AG04449 (cell line): ENCODE measurements around the gene ZFP42.
"Not testable (repeated sequence)": the region's sequence is repeated elsewhere in the genome, so short reads cannot be mapped to it uniquely, and the experiment has no call there.

Source experiments
- CTCF ChIA-PET: fragments of 350-600 bp; formaldehyde crosslinking; extraction: SDS; loops from one replicate; lab custom pipeline; 2021; ENCODE audit warnings: antibody characterized with exemption; lab: Yijun Ruan, JAX
- POLR2A ChIA-PET: fragments of 400-600, 350-600 bp; formaldehyde crosslinking; extraction: SDS; loops from one replicate; lab custom pipeline; 2020; ENCODE audit warnings: antibody characterized with exemption, inconsistent platforms; lab: Yijun Ruan, JAX
- DNase-seq: peaks from one replicate; pipeline ENCODE4 v3.0.0-alpha.2; 2010; ENCODE audit warnings: low read depth, low spot score
- H3K4me3 ChIP-seq: 2 replicates; pipeline ENCODE4 v1.5.1; 2011; ENCODE audit warnings: low read depth, mild to moderate bottlenecking, control low read depth, low read length
- CTCF ChIP-seq: IDR thresholded peaks from one replicate; pipeline ENCODE4 v1.5.1; 2011; ENCODE audit warnings: mild to moderate bottlenecking, moderate library complexity, low read length, control low read depth, inconsistent platforms; ENCODE audit not compliant: insufficient read depth; ENCODE audit errors: missing control alignments

Gene ZFP42

GRCh38 chr4:187983746-187984145 is 11.8 kb upstream of the ZFP42 start:
- ChIA-PET CTCF (no interaction called here), POLR2A (no interaction called here)
- H3K4me3 ChIP-seq: no peak overlapping the region
- DNase-seq: no peak
- no peak for TF ChIP-seq CTCF

GRCh38 chr4:187992971-187993370 is 2.6 kb upstream of the ZFP42 start:
- ChIA-PET POLR2A (no interaction called here), CTCF (no interaction called here)
- no peak for DNase-seq
- no peak for TF ChIP-seq CTCF
- H3K4me3 ChIP-seq: no peak overlapping the region

- H3K4me3 ChIP-seq: no peak overlapping the region
- ChIA-PET POLR2A (no interaction called here), CTCF (no interaction called here)
- DNase-seq: no peak
- TF ChIP-seq CTCF: no peak
Observed at GRCh38 chr4:187993827-187994226, 1.7 kb upstream of the ZFP42 start.

GRCh38 chr4:187996502-187997177 is 1.1 kb downstream of the ZFP42 start:
- no peak overlapping the region for H3K4me3 ChIP-seq
- POLR2A ChIA-PET: no interaction called here
- TF ChIP-seq CTCF: no peak
- DNase-seq: no peak
- CTCF ChIA-PET: no interaction called here

GRCh38 chr4:187997991-187998390 is 2.4 kb downstream of the ZFP42 start:
- H3K4me3 ChIP-seq, POLR2A ChIA-PET, DNase-seq, CTCF ChIA-PET: not testable (repeated sequence)

- ChIA-PET POLR2A (no interaction called here), CTCF (no interaction called here)
- TF ChIP-seq CTCF: no peak
- DNase-seq: no peak
- no peak overlapping the region for H3K4me3 ChIP-seq
Observed at GRCh38 chr4:187999406-187999932, 3.9 kb downstream of the ZFP42 start.

GRCh38 chr4:188002323-188002722 is 6.8 kb downstream of the ZFP42 start:
- ChIA-PET POLR2A (no interaction called here), CTCF (no interaction called here)

More at GRCh38 chr4:188002323-188002722, 6.8 kb downstream of the ZFP42 start:
- TF ChIP-seq CTCF: no peak
- DNase-seq: no peak
- H3K4me3 ChIP-seq: no peak overlapping the region
